Mesothelial cell of epicardium (in vitro differentiated cells): ENCODE measurements around the gene ATP8B3. TPM values are rescaled to one million over a fixed set of nuclear protein-coding genes. Genes with fewer than 3 reads are reported as not detected.

ENCODE experiments used
- DNase-seq, 2 experiments: peaks; one replicate each; pipeline ENCODE4 v3.0.0; 2021; ENCODE audit warnings: low spot score in 2 of 2; ENCODE audit not compliant: unreplicated experiment in 2 of 2
- H3K27ac Mint-ChIP-seq: 2 replicates; pipeline ENCODE4 v1.8.0; 2021; ENCODE audit warnings: mixed read lengths
- H3K27me3 Mint-ChIP-seq: 2 replicates; pipeline ENCODE4 v1.8.0; 2021; ENCODE audit warnings: low read depth, mixed read lengths
- H3K36me3 Mint-ChIP-seq: 2 replicates; pipeline ENCODE4 v1.8.0; 2021; ENCODE audit warnings: mixed read lengths
- H3K4me1 Mint-ChIP-seq: 2 replicates; pipeline ENCODE4 v1.8.0; 2021; ENCODE audit warnings: mixed read lengths
- H3K4me3 Mint-ChIP-seq: 2 replicates; pipeline ENCODE4 v1.8.0; 2021; ENCODE audit warnings: mild to moderate bottlenecking, moderate library complexity, mixed read lengths
- H3K9me3 Mint-ChIP-seq: 2 replicates; pipeline ENCODE4 v1.8.0; 2021; ENCODE audit warnings: mixed read lengths
- CTCF ChIP-seq: fragments of 200-600 bp; sonication (generic); IDR thresholded peaks from one replicate; pipeline ENCODE4 v1.5.0; 2021; ENCODE audit warnings: antibody characterized with exemption; ENCODE audit not compliant: unreplicated experiment
- total RNA-seq: library from RNA; stranded (reverse); gene quantifications from 3 replicates; pipeline ENCODE4 v1.2.1, GENCODE V29; 2021

ATP8B3 gene
- total RNA-seq, 1 donor from 2014 or later: 2.2 TPM

GRCh38 chr19:1808395-1808731, 3.7 kb downstream of the ATP8B3 start:
- H3K9me3 Mint-ChIP-seq: no peaks in the 10 kb centered on the region
- no peak for DNase-seq
- H3K4me3 Mint-ChIP-seq: no peak overlapping the region
- no peaks in the 10 kb centered on the region for H3K36me3 Mint-ChIP-seq
- no peak overlapping the region for H3K27ac Mint-ChIP-seq
- peaks cover 9% of the 10 kb centered on the region for H3K4me1 Mint-ChIP-seq
- TF ChIP-seq CTCF: no peak
- no peaks in the 10 kb centered on the region for H3K27me3 Mint-ChIP-seq

GRCh38 chr19:1807695-1808394, 4.2 kb downstream of the ATP8B3 start:
- no peak for DNase-seq
- Mint-ChIP-seq H3K9me3 (no peaks in the 10 kb centered on the region), H3K4me3 (no peak overlapping the region), H3K27ac (no peak overlapping the region), H3K27me3 (no peaks in the 10 kb centered on the region), H3K4me1 (peaks cover 5% of the 10 kb centered on the region), H3K36me3 (no peaks in the 10 kb centered on the region)
- TF ChIP-seq CTCF: no peak

GRCh38 chr19:1807030-1807694, 4.9 kb downstream of the ATP8B3 start:
- no peaks in the 10 kb centered on the region for H3K36me3 Mint-ChIP-seq
- no peak for DNase-seq
- H3K4me3 Mint-ChIP-seq: no peak overlapping the region
- no peak overlapping the region for H3K27ac Mint-ChIP-seq
- no peaks in the 10 kb centered on the region for H3K9me3 Mint-ChIP-seq
- H3K27me3 Mint-ChIP-seq: no peaks in the 10 kb centered on the region
- no peak for TF ChIP-seq CTCF
- H3K4me1 Mint-ChIP-seq: no peaks in the 10 kb centered on the region

GRCh38 chr19:1806184-1807029, 5.7 kb downstream of the ATP8B3 start:
- TF ChIP-seq CTCF: no peak
- no peak for DNase-seq
- Mint-ChIP-seq H3K4me3 (no peak overlapping the region), H3K36me3 (no peaks in the 10 kb centered on the region), H3K27me3 (no peaks in the 10 kb centered on the region), H3K9me3 (no peaks in the 10 kb centered on the region), H3K4me1 (no peaks in the 10 kb centered on the region), H3K27ac (no peak overlapping the region)

GRCh38 chr19:1805401-1806183, 6.5 kb downstream of the ATP8B3 start:
- Mint-ChIP-seq H3K9me3 (no peaks in the 10 kb centered on the region), H3K4me3 (no peak overlapping the region), H3K36me3 (no peaks in the 10 kb centered on the region), H3K4me1 (no peaks in the 10 kb centered on the region), H3K27ac (no peak overlapping the region), H3K27me3 (no peaks in the 10 kb centered on the region)
- DNase-seq: no peak
- TF ChIP-seq CTCF: no peak
